KMS-11 (cell line): Measurements from ENCODE around the gene ACTR1A.

Experiments
- H2AFZ ChIP-seq: fragments of 200-600 bp; sonication (generic); 2 replicates; pipeline ENCODE4 v1.6.1; 2016; ENCODE audit warnings: antibody characterized with exemption, mixed run types, low read depth
- H3K27ac ChIP-seq: fragments of 200-600 bp; sonication (generic); 2 replicates; pipeline ENCODE4 v1.6.1; 2016; ENCODE audit warnings: mild to moderate bottlenecking, mixed run types
- H3K27me3 ChIP-seq: fragments of 200-600 bp; sonication (generic); 2 replicates; pipeline ENCODE4 v1.6.1; 2017; ENCODE audit warnings: mild to moderate bottlenecking, low read depth, mixed run types, moderate library complexity; ENCODE audit not compliant: insufficient read depth
- H3K36me3 ChIP-seq: fragments of 200-600 bp; sonication (generic); 2 replicates; pipeline ENCODE4 v1.6.1; 2017; ENCODE audit warnings: mild to moderate bottlenecking, mixed run types; ENCODE audit not compliant: insufficient read depth
- H3K4me1 ChIP-seq: fragments of 200-600 bp; sonication (generic); 2 replicates; pipeline ENCODE4 v1.6.1; 2016; ENCODE audit warnings: mild to moderate bottlenecking, low read depth, mixed run types; ENCODE audit not compliant: poor library complexity, severe bottlenecking
- H3K4me2 ChIP-seq: fragments of 200-600 bp; sonication (generic); 2 replicates; pipeline ENCODE4 v1.7.0; 2016; ENCODE audit warnings: mild to moderate bottlenecking, mixed run types
- H3K4me3 ChIP-seq: fragments of 200-600 bp; sonication (generic); IDR thresholded peaks from 2 replicates; pipeline ENCODE4 v1.6.1; 2017; ENCODE audit warnings: low read depth, low read length, mixed read lengths; ENCODE audit not compliant: insufficient read depth
- H3K79me2 ChIP-seq: fragments of 200-600 bp; sonication (generic); 2 replicates; pipeline ENCODE4 v1.6.1; 2016; ENCODE audit warnings: low read depth, mixed run types; ENCODE audit not compliant: insufficient read depth
- H3K9ac ChIP-seq: fragments of 200-600 bp; sonication (generic); 2 replicates; pipeline ENCODE4 v1.6.1; 2016; ENCODE audit warnings: mild to moderate bottlenecking, mixed run types
- H4K20me1 ChIP-seq: fragments of 200-600 bp; sonication (generic); 2 replicates; pipeline ENCODE4 v1.6.1; 2016; ENCODE audit warnings: mild to moderate bottlenecking, mixed run types; ENCODE audit not compliant: insufficient read depth
- CTCF ChIP-seq: fragments of 200-600 bp; sonication (generic); conservative IDR thresholded peaks from 2 replicates; pipeline ENCODE4 v1.6.1; 2017; ENCODE audit warnings: low read depth, mild to moderate bottlenecking, antibody characterized with exemption, low read length, moderate library complexity, mixed read lengths

The ACTR1A gene

GRCh38 chr10:102507521-102507920 is 5.0 kb upstream of the ACTR1A start:
- Histone ChIP-seq H3K36me3 (no peaks in the 10 kb centered on the region), H3K9ac (no peak overlapping the region), H3K4me1 (peaks cover 12% of the 10 kb centered on the region), H3K27ac (no peak overlapping the region), H4K20me1 (no peaks in the 10 kb centered on the region), H3K4me3 (no peak overlapping the region), H3K27me3 (no peaks in the 10 kb centered on the region), H3K79me2 (peaks cover 5% of the 10 kb centered on the region; the same call in 1 of the 2 replicates), H3K4me2 (no peak overlapping the region), H2AFZ (no peak overlapping the region)
- TF ChIP-seq CTCF, result no peak

- Histone ChIP-seq H2AFZ (no peak overlapping the region), H3K79me2 (peaks cover 16% of the 10 kb centered on the region), H3K27ac (no peak overlapping the region), H3K4me2 (peak overlapping the region; percentile 83; the same call in 1 of the 2 replicates), H3K36me3 (no peaks in the 10 kb centered on the region), H3K4me1 (peaks cover 21% of the 10 kb centered on the region), H4K20me1 (no peaks in the 10 kb centered on the region), H3K27me3 (no peaks in the 10 kb centered on the region), H3K9ac (no peak overlapping the region), H3K4me3 (no peak overlapping the region)
- TF ChIP-seq CTCF, result no peak
These were observed 3.1 kb upstream of the ACTR1A start for GRCh38 chr10:102505462-102506115.

GRCh38 chr10:102504976-102505300 is 2.4 kb upstream of the ACTR1A start:
- no peaks in the 10 kb centered on the region for H4K20me1 ChIP-seq
- H3K36me3 ChIP-seq, result no peaks in the 10 kb centered on the region
- H3K27me3 ChIP-seq, result no peaks in the 10 kb centered on the region
- peaks cover 22% of the 10 kb centered on the region for H3K79me2 ChIP-seq
- no peak overlapping the region for H2AFZ ChIP-seq
- peaks cover 21% of the 10 kb centered on the region for H3K4me1 ChIP-seq
- peak overlapping the region; percentile 83 for H3K4me2 ChIP-seq
- H3K9ac ChIP-seq, result peak overlapping the region; percentile 59; the same call in 1 of the 2 replicates
- TF ChIP-seq CTCF, result no peak
- no peak overlapping the region for H3K27ac ChIP-seq
- no peak overlapping the region for H3K4me3 ChIP-seq

DNA sequence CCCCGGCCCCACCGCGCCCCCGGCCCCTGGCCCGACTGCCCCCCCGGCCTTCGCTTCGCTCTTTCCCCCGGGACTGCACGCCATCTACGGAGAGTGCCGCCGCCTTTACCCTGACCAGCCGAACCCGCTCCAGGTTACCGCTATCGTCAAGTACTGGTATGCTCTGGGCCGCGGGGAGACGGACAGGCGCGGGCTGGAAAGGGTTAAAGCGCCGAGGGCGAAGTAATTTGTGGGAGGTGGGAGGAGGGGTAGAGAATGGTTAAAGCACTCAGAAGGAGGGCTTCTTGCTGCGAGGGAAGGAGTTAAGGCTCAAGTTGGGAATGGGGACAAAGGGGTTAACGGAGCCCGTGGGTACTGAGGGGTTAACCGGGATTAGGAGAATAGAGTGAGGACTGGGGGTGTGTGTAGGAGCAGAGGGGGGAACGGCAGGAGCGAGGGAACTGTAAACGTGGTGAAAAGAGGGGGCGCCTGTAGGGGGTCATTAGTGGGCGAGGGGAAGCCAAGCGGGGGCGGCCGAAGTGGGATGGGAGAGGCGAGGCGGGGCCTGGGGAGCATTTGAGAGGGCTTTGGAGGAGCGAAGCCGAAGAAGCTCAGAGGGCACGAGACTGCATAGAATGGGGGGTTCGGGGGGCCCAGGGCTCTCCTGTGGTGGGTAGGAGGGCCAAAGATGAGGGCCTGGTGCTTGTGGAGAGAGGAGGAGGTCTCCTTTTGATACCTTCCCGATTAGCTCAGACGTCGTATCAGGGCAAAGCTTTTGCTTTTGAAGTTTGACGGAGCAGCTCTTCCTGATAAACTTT is 1.9 kb upstream of the ACTR1A start:
- no peaks in the 10 kb centered on the region for H4K20me1 ChIP-seq
- H3K4me1 ChIP-seq, result peaks cover 21% of the 10 kb centered on the region
- peak overlapping the region; percentile 83 for H3K4me2 ChIP-seq
- H3K79me2 ChIP-seq, result peaks cover 28% of the 10 kb centered on the region
- no peak overlapping the region for H3K27ac ChIP-seq
- H3K9ac ChIP-seq, result peak overlapping the region; percentile 59; the same call in 1 of the 2 replicates
- no peak for TF ChIP-seq CTCF
- H3K36me3 ChIP-seq, result no peaks in the 10 kb centered on the region
- peak overlapping the region; percentile 73 for H2AFZ ChIP-seq
- no peaks in the 10 kb centered on the region for H3K27me3 ChIP-seq
- no peak overlapping the region for H3K4me3 ChIP-seq
